ENCODE measurements around the gene IGSF23. TPM values are rescaled to one million over a fixed set of nuclear protein-coding genes. Genes with fewer than 3 reads are reported as not detected.

Gene IGSF23
- total RNA-seq, 2 donors from 2014 or later: not detected

DNA sequence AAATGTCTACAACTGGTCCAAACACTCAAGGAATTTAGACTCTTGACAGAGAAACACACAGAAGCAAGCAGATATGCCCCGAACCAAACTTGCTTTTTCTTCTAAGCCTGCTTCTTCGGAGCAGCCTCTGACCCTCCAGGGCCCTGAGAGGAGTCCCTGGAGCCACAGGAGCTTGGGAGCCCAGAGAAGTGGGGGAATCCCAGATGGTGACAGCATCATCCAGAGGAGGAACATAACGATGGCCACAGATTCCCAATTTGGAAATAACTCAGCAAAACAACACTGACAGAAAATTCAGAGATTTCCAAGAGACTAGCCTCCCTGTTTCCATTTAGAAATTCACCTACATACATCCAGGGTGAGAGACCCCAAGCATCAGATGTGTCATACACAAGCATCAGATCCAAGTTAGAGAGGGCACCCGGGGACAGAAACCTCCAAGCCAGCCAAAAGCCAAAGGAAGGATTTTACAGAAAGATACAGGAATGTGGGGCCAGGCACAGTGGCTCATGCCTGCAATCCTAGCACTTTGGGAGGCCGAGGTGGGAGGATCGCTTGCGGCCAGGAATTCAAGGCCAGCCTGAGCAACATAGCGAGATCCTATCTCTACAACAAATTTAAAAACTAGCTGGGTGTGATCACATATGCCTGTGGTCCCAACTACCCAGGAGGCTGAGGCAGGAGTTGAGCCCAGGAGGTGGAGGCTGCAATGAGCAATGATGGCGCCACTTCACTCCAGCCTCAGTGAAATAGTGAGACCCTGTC, 28.3 kb downstream of the IGSF23 start:
- ATAC-seq (ENCODE audit: insufficient number of reproducible peaks, low FRiP score, low read depth) (no peak), DNase-seq (ENCODE audit: low spot score) (no peak)
- Histone ChIP-seq H3K36me3 (no peaks in the 10 kb centered on the region), H3K27ac (no peak overlapping the region), H3K4me1 (ENCODE audit: control insufficient read depth in 1 of 2, low read depth in 2 of 2) (peaks cover 0 to 10% of the 10 kb centered on the region in 2 donors), H3K4me3 (no peak overlapping the region), H3K9me3 (no peaks in the 10 kb centered on the region), H3K27me3 (replicated peaks; ENCODE audit: insufficient read depth) (no peaks in the 10 kb centered on the region)
- no peak for TF ChIP-seq CTCF (IDR thresholded peaks at IDR 0.05)

DNA sequence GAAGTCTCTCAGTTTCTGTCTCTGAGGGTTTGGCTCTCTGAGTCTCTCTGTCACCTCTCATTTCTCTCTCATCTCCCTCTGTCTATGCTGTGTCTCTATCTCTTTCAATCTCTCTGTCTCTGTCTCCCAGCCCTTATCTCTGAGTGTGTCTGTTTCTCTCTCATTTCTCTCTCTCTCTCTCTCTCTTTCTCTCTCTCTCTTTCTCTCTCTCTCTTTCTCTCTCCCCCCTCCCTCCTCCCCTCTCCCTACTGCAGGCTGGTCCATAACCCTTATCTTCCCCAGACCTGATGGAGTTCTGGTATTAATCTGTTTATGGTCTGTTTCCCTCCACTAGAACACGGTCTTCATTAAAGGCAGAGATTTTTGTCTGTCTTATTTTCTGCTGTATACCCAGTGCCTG, 29.0 kb downstream of the IGSF23 start:
- no peaks in the 10 kb centered on the region for H3K9me3 ChIP-seq
- ATAC-seq (ENCODE audit: insufficient number of reproducible peaks, low FRiP score, low read depth): no peak
- DNase-seq (ENCODE audit: low spot score): no peak
- H3K27me3 ChIP-seq (replicated peaks; ENCODE audit: insufficient read depth): no peaks in the 10 kb centered on the region
- no peak overlapping the region for H3K27ac ChIP-seq
- H3K4me1 ChIP-seq (ENCODE audit: control insufficient read depth in 1 of 2, low read depth in 2 of 2): peaks cover 0 to 11% of the 10 kb centered on the region in 2 donors
- no peak overlapping the region for H3K4me3 ChIP-seq
- no peaks in the 10 kb centered on the region for H3K36me3 ChIP-seq
- TF ChIP-seq CTCF (IDR thresholded peaks at IDR 0.05): no peak

GRCh38 chr19:44643605-44644401, 30.4 kb downstream of the IGSF23 start, which contains the start of gene PVR:
Gene PVR, plus strand, starts transcription at chr19:44643910. Its CDS starts 187 bp downstream, at chr19:44644097.
- Histone ChIP-seq H3K36me3 (no peaks in the 10 kb centered on the region), H3K4me3 (peak within 1 kb of the TSS; percentile 80), H3K9me3 (no peaks in the 10 kb centered on the region), H3K4me1 (ENCODE audit: control insufficient read depth in 1 of 2, low read depth in 2 of 2) (peaks cover 3 to 22% of the 10 kb centered on the region in 2 donors), H3K27me3 (replicated peaks; ENCODE audit: insufficient read depth) (no peaks in the 10 kb centered on the region), H3K27ac (peak within 1 kb of the TSS; percentile 76)
- DNase-seq (ENCODE audit: low spot score) (peak; percentile 26), ATAC-seq (ENCODE audit: insufficient number of reproducible peaks, low FRiP score, low read depth) (peak; percentile 68)
- TF ChIP-seq CTCF (IDR thresholded peaks at IDR 0.05): no peak

- Histone ChIP-seq H3K4me3 (peak overlapping the region; percentile 80), H3K27ac (peak overlapping the region; percentile 76), H3K27me3 (replicated peaks; ENCODE audit: insufficient read depth) (no peaks in the 10 kb centered on the region), H3K9me3 (no peaks in the 10 kb centered on the region), H3K36me3 (no peaks in the 10 kb centered on the region), H3K4me1 (ENCODE audit: control insufficient read depth in 1 of 2, low read depth in 2 of 2) (peaks cover 3 to 26% of the 10 kb centered on the region in 2 donors)
- TF ChIP-seq CTCF (IDR thresholded peaks at IDR 0.05): no peak
- DNase-seq (ENCODE audit: low spot score) (no peak), ATAC-seq (ENCODE audit: insufficient number of reproducible peaks, low FRiP score, low read depth) (no peak)
Measured at GRCh38 chr19:44644402-44645016, 31.1 kb downstream of the IGSF23 start.

Measured in thoracic aorta (tissue), 2 donors.